Measurements from ENCODE around the gene PEX5L.

PEX5L gene

GRCh38 chr3:179887295-179887943 is 149.3 kb downstream of the PEX5L start:
- DNase-seq, result no peak

- DNase-seq, result no peak
These were observed 150.8 kb downstream of the PEX5L start for GRCh38 chr3:179885950-179886349.

GRCh38 chr3:179884136-179884535 is 152.6 kb downstream of the PEX5L start:
- DNase-seq, result no peak

GRCh38 chr3:179882292-179882691 is 154.4 kb downstream of the PEX5L start:
- no peak for DNase-seq

- DNase-seq, result no peak
These were observed 154.9 kb downstream of the PEX5L start for GRCh38 chr3:179881791-179882190.

GRCh38 chr3:179880868-179881267 is 155.9 kb downstream of the PEX5L start:
- DNase-seq, result no peak

DNA sequence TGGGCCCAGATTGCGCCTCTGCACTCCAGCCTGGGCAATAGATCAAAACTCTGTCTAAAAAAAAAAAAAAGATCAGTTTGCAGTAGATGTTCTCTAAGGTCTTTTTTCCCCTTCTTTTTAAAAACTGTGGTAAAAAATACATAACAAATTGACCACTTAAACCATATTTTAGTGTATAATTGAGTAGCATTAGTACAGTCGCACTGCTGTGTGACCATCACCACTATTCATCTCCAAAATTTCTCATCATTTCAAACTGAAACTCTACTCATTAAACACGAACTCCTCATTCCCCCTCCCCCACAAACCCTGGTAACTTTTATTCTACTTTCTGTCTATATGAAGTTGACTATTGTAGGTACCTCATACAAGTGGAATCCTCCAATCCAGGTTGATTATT is 160.3 kb downstream of the PEX5L start:
- DNase-seq, result no peak

- DNase-seq, result no peak
These were observed 163.9 kb downstream of the PEX5L start for GRCh38 chr3:179872842-179873241.

- no peak for DNase-seq
These were observed 165.0 kb downstream of the PEX5L start for GRCh38 chr3:179871782-179872181.

GRCh38 chr3:179868715-179869114 is 168.0 kb downstream of the PEX5L start:
- DNase-seq, result no peak

- no peak for DNase-seq
These were observed 168.8 kb downstream of the PEX5L start for GRCh38 chr3:179867961-179868360.

DNA sequence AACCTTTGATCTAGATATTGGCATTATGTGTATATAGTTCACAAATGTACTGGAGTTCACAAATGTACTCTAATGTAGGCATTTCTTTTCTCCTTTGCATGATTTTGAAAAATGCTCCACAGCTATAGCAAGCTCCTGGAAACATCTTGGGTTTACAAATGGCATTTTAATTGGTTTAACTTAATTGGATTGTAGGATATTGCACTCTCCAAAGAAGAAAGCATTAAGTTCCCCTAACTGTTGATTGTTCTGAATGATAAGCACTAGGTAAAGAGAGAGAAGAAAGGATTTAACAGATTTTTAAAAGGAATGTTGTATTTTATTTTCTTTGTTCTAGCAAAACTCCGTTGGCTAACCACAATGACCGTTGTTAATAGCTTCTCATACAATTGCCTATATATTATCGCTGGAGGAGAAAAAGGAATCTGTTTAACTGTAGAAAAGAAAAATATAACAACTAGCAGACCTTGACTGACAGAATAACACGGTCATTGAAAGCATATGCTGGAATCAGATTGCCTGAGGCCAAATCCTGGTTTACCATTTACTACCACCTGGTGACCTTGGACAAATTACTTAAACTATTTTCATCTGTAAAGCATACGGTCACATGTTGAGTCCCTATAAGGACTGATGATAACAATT is 170.8 kb downstream of the PEX5L start:
- no peak for DNase-seq

DNA sequence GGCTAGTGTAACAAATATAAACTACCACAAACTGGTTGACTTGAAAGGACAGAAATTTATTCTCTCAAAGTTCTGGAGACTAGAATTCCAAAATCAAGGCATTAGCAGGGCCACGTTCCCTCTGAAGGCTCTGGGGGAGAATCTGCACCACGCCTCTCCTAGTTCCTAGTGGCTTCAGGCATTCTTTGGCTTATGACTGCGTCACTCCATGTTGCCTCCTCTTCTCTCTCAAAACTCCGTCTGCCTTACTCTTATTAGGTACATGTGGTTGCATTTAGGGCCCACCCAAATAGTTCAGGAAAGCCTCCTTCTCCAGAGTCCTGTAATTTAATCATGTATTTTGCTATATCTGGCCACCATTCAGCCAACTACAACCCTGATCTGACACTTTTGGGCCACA is 174.8 kb downstream of the PEX5L start:
- no peak for DNase-seq

DNA sequence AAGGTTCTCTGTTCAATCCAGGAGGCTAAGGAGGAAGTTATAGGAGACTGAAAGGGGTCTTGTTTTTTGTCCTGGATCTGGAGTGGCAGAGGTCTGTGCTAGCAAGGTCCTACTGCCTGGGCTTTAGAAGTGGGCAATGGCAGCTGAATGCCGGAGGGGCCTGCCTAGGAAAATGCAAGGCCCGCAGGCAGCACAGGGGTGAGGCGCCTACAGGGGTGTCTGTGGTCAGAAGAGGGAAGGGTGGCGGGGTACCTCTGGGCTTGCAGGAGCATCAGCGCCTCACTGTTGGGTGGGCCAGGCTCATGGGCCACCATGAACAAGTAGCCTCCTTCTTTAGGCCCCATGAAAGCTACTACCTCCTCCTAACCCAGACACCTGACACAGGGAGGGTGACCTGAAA is 175.4 kb downstream of the PEX5L start:
- no peak for DNase-seq

DNA sequence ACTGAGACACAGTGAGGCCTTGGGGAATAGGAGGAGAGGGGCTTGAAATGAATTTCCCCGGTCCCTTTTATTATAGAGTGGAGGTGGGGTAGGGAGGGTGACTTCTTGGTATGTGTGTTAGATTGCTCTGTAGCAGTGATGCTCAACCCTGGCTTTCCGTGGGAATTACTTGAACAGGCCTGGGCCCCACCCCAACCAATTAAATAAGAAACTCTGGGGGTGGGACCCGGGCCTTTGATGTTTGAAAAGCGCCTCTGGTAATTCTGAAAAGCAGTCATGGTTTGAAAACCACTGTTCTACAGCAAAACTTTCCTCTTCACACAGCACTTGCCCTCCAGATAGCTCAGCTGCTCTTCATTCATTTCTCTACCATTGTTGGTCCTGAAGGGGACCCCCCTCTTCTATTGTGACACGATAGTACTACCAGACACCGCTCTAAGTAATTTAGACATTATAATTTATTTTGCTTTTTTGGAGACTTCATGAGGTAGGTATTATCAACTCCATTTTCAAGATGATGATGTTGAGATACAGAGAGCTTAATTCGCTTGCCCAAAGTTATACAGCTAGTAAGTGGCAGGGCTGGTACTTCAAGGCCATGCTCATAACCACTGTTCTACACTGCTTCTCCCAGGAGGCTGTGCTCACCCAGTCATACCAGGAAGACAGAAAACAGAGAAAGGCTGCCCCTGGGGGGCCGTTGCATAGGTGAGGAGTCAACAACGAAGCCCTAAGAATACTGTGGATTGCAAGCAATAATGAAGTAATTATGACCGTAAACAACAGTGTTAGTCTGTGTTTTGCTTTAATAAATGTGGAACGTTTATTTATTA is 176.2 kb downstream of the PEX5L start:
- DNase-seq, result no peak

- no peak for DNase-seq
These were observed 183.6 kb downstream of the PEX5L start for GRCh38 chr3:179853176-179853575.

DNA sequence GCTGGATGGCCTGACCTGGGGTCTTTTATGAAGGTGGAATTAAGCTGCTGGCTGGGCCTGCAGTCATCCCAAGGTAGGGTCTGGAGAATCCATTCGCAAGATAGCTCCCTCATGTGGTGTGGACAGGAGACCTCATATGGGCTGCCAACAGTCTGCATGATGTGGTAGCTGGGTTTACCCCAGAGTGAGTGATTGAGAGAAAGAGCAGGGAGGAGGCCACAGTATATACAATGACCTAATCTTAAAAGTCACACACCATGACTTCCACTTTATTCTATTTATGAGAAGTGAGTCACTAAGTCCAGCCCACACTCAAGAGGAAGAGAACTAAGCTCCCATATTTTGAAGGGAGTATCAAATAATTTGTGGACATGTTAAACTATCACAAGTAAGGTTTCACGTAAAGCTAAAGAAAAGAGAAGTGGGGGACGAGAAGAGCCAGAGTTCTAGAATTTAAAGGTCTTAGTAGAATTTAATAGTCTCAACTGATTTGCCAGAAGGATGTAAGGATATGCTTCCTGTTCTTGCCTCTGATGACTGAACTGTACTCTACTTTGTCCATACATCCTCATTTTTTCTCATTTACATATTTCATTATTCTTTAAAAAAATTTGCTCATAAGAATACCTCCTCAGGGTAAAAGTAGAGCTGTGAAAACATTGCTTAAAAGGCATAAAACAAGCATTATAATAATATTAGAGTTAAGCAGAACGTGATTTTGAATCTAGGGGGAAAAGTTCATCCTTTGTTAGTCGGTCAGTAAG is 184.4 kb downstream of the PEX5L start:
- no peak for DNase-seq

DNA sequence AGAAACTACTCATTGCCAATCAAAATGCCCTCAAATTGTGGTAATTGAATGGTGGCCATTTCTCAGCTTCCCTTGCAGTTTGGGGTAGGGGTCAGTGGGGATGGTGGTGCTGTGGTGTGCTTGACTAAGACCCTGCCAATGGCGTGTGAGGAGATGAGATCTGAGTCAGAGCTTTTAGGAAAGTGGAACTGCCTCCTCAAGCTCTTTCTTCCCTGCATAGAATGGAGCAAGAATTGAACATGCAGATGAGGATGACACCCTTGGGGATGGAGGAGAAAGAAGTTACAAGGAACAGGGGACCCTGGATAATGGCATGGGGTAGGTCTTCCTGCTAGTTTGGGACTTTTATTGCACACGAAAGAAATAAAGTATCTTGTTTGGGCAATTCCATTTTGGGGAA is 188.0 kb downstream of the PEX5L start:
- no peak for DNase-seq

DNA sequence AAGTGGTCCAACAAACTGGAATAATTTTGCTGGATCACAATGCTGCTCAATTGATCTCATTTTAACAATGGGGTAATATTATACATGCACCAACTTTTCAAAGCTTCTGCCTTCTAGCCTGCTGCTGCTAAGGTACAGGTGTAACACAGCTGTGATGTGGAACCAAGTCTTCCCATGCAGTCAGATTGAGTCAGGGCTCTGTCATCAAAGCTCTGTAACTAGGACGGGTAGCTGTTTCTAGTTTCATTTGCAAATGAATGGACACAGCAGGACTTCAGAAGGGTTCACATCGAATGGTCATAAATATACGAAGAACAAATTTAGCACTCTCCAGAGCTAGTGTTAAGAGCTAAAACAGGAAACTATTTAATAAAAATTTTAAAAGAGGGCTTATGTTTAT is 194.7 kb downstream of the PEX5L start:
- no peak for DNase-seq

DNA sequence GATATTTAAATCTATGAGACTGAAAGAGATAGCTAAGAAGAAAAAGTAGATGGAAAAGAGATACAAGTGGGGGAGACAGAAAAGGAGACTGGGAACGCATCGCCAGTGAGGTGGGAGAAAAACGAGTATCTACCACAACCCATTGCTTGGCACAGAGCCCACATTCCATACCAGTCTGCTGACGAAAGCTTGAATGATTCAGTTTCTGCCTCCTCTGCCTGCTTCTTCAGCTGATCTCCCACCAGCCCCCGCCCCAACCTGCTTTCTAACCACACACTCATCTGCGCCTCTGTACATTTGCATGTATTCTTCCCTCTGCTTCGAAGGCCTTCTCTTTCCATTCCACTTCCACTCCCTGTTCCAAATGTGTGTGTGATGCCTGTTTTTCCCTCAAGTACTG is 195.8 kb downstream of the PEX5L start:
- DNase-seq, result no peak

- no peak for DNase-seq
These were observed 199.4 kb downstream of the PEX5L start for GRCh38 chr3:179837374-179837773.

GRCh38 chr3:179833294-179833693 is 203.4 kb downstream of the PEX5L start:
- DNase-seq, result no peak

DNA sequence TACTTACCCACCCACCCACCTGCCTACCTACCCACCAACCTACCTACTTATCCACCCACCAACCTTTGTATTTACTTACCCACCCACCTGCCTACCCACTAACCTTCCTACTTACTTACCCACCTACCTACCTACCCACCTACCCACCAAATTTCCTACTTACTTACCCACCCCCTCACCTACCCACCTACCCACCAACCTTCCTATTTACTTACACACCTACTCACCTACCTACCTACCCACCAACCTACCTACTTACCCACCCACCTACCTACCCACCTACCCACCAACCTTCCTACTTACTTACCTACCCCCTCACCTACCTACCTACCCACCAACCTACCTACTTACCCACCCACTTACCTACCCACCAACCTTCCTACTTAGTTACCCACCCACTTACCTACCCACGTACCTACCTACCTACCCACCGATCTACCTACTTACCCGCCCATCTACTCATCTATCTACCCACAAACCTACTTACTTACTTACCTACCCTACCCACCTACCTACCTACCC is 204.3 kb downstream of the PEX5L start:
- DNase-seq, result no peak
